Prostate gland (tissue), 2 donors: ENCODE measurements around the gene DOK4. TPM values are rescaled to one million over a fixed set of nuclear protein-coding genes. Genes with fewer than 3 reads are reported as not detected.

ENCODE experiments used
- DNase-seq: peaks from one replicate; pipeline ENCODE4 v3.0.0-alpha.2; 2019; ENCODE audit warnings: low spot score
- H3K27ac ChIP-seq, 2 donors: fragments of 200-600 bp; sonication (generic); 2 replicates each; pipeline ENCODE4 v1.5.1; 2017 to 2019
- H3K27me3 ChIP-seq: fragments of 200-600 bp; sonication (generic); replicated peaks from 2 replicates; pipeline ENCODE4 v1.5.1; 2019; ENCODE audit not compliant: insufficient read depth
- H3K36me3 ChIP-seq, 2 donors: fragments of 200-600 bp; sonication (generic); 1 replicate in 1 of 2; 2 replicates in 1 of 2; pipeline versions ENCODE4 v1.5.1 to v1.8.1; 2017 to 2019
- H3K4me1 ChIP-seq: fragments of 200-600 bp; sonication (generic); replicated peaks from 2 replicates; pipeline ENCODE4 v1.5.1; 2019
- H3K4me3 ChIP-seq, 2 donors: fragments of 200-600 bp; sonication (generic); 2 replicates each; pipeline ENCODE4 v1.5.1; 2017 to 2019
- H3K9me3 ChIP-seq: fragments of 200-600 bp; sonication (generic); 2 replicates; pipeline ENCODE4 v1.5.1; 2017
- POLR2A ChIP-seq: fragments of 450-650 bp; IDR thresholded peaks from one replicate; pipeline ENCODE4 v1.6.1; 2016; ENCODE audit warnings: antibody characterized with exemption, mild to moderate bottlenecking
- POLR2AphosphoS5 ChIP-seq: sonication (generic); formaldehyde crosslinking; IDR thresholded peaks from one replicate; pipeline ENCODE4 v1.6.1; 2017; ENCODE audit warnings: antibody characterized with exemption
- WGBS: methylation state at CpG from one replicate; pipeline ENCODE4 v1.1.5; 2018; 5-methylcytosine and 5-hydroxymethylcytosine counted together
- intact Hi-C: fragments of 100-400 bp; cut with DNase I; formaldehyde crosslinking; loops from one replicate; pipeline ENCODE4 v1.14.2; 2022
- total RNA-seq, 2 donors: library from RNA; depleted of rRNA; stranded (reverse); fragments of >200 nt; gene quantifications; one replicate each; pipeline ENCODE4 v1.1.0, GENCODE V29; 2016
- TF ChIP-seq, protein P1 (sequence below), 4 experiments: fragments of 200-600 bp in 2 of 4; fragments of 450-650 bp in 2 of 4; sonication (generic) in 2 of 4; IDR thresholded peaks; 1 replicate in 3 of 4; 2 replicates in 1 of 4; pipeline ENCODE4 v1.5.1; 2016 to 2019; ENCODE audit warnings: antibody characterized with exemption in 4 of 4, mild to moderate bottlenecking in 2 of 4, moderate library complexity in 2 of 4

Gene DOK4
- total RNA-seq, 2 donors from 2014 or later, result 26.3 to 55.4 TPM

DNA sequence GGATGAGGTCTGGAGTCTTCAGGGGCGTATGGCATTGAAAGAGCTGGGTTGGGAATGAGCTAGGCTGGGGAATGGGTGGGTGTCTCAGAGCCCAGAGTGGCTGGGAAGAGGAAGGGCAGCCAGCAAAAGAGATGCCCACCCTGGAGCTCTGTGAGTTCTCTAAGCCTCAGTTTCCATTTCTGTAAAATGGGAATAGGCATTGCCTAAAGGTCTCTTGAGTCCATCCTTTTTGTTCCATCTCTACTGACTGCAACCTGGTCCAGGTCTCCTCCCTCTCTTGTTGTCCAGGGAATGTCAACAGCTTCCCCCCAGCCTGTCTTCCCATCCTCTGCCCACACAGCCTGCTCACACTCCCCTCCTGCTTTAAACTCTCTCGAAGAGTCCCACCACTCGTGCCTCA lies 30.5 kb upstream of the DOK4 start:
- DNase-seq, result no peak
- H3K27me3 ChIP-seq, result no peaks in the 10 kb centered on the region
- intact Hi-C loops, result loop anchor here (5.0 kb wide), 1 partner anchor 39 kb away; no protein-coding TSS in a partner anchor
- TF ChIP-seq, protein P1, sequence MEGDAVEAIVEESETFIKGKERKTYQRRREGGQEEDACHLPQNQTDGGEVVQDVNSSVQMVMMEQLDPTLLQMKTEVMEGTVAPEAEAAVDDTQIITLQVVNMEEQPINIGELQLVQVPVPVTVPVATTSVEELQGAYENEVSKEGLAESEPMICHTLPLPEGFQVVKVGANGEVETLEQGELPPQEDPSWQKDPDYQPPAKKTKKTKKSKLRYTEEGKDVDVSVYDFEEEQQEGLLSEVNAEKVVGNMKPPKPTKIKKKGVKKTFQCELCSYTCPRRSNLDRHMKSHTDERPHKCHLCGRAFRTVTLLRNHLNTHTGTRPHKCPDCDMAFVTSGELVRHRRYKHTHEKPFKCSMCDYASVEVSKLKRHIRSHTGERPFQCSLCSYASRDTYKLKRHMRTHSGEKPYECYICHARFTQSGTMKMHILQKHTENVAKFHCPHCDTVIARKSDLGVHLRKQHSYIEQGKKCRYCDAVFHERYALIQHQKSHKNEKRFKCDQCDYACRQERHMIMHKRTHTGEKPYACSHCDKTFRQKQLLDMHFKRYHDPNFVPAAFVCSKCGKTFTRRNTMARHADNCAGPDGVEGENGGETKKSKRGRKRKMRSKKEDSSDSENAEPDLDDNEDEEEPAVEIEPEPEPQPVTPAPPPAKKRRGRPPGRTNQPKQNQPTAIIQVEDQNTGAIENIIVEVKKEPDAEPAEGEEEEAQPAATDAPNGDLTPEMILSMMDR (IDR thresholded peaks at IDR 0.05), result no peak
- TF ChIP-seq POLR2AphosphoS5, result no peak
- no peak for TF ChIP-seq POLR2A
- WGBS, result 84% methylated on average over 3 of the region's 3 CpGs
- H3K4me3 ChIP-seq, result no peak overlapping the region
- peaks cover 0 to 7% of the 10 kb centered on the region in 2 donors for H3K36me3 ChIP-seq
- no peaks in the 10 kb centered on the region for H3K9me3 ChIP-seq
- no peak overlapping the region for H3K27ac ChIP-seq
- H3K4me1 ChIP-seq, result no peaks in the 10 kb centered on the region

DNA sequence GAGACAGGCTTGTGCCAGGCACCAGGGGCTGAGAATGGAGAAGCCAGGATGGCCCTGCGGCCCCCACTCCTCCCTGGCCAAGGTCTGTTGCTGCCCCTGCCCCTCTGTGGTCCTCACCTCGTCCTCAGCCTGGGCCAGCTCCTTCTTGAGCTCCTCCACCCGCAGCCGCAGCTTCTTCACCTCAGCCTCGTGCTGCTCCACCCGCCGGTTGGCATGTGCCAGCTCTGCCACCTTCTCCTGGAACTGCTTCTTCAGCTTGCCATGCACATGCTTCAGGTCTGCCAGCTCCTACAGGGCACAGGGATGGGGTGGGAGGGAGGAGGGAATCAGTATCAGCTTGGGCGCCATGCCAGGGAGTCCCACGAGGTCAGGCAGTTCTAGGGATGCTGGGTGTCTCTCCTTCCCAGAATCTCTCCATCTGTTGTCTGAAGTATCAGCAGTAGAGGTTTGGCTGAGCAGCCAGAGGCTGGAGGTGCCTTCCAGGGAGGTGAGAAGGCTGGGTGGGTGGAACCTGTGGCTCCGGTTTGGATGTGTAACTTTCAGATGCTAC lies 30.0 kb upstream of the DOK4 start:
- no peaks in the 10 kb centered on the region for H3K27me3 ChIP-seq
- intact Hi-C loops, result loop anchor here (5.0 kb wide), 1 partner anchor 39 kb away; no protein-coding TSS in a partner anchor
- TF ChIP-seq POLR2AphosphoS5, result no peak
- no peak for TF ChIP-seq POLR2A
- TF ChIP-seq, protein P1 (IDR thresholded peaks at IDR 0.05), result no peak
- no peak overlapping the region for H3K4me3 ChIP-seq
- H3K4me1 ChIP-seq, result no peaks in the 10 kb centered on the region
- no peak overlapping the region for H3K27ac ChIP-seq
- H3K9me3 ChIP-seq, result no peaks in the 10 kb centered on the region
- peaks cover 0 to 7% of the 10 kb centered on the region in 2 donors for H3K36me3 ChIP-seq
- DNase-seq, result no peak
- 82% methylated on average over 10 of the region's 10 CpGs for WGBS

DNA sequence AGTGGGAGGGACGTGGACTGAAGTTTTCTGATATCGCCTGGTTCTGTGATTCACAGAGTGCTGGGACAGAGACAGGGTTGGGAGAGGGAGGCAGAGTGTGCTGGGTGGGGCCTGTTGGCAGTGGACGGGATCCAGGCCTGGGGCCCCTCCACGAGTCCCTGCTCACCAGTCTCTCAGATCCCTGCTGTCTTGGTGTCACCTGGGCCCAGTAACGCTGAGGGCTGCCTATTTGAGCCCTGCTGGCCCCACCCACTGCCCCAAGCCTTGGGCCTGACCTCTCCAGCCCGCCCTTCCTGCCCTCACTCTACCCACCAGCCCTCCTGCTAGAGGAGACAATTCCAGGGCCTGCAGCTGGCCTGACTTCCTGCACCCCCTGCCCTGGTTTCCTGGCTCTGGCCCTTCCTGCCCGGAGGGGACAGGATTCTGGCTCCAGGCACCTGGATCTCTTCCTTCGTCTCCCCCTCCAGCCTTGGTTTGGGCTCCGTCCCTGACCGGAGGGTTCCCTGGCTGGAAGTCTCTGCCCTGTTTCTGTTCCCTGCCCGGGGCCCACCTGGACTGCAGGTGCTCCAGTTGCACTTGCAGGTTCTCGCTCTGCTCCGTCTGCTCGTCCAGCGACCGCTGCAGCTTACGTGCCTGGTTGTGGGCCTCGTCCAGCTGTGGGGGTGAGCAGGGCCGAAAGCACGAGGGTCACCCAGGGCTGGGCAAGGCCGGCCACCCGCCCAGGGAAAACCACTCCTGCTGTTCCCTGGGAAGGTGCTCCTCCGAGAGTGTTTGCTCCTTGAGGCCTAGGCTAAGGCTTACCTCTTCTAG lies 28.7 kb upstream of the DOK4 start:
- no peak overlapping the region for H3K27ac ChIP-seq
- peaks cover 0 to 7% of the 10 kb centered on the region in 2 donors for H3K36me3 ChIP-seq
- 67% methylated on average over 23 of the region's 23 CpGs for WGBS

DNA sequence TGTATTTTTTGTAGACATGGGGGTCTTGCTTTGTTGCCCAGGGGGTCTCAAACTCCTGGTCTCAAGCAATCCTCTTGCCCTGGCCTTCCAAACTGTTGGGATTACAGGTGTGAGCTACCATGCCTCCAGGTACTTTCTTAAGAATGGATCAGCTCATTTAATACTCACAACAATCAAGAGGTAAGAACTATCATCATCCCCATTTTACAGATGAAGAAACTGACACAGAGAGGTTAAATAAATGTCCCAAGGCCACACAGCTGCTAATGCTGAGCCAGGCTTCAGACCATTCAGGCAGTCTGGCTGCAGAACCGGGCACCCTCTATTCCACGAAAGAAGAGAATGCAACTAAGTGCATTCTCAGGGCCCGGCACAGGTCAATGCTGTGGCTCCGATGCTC lies 28.1 kb upstream of the DOK4 start:
- Histone ChIP-seq H3K27me3 (no peaks in the 10 kb centered on the region), H3K4me3 (no peak overlapping the region), H3K36me3 (peaks cover 0 to 7% of the 10 kb centered on the region in 2 donors), H3K4me1 (no peaks in the 10 kb centered on the region), H3K27ac (peak overlapping the region in 1 of 2 donors; percentile 17), H3K9me3 (no peaks in the 10 kb centered on the region)
- 88% methylated on average over 4 of the region's 4 CpGs for WGBS
- TF ChIP-seq, protein P1 (IDR thresholded peaks at IDR 0.05), result no peak
- TF ChIP-seq POLR2AphosphoS5 (no peak), POLR2A (no peak)
- intact Hi-C loops, result no loop called here
- no peak for DNase-seq

More for the DNA sequence above, 28.7 kb upstream of the DOK4 start:
- no peak for DNase-seq
- intact Hi-C loops, result loop anchor here (5.0 kb wide), 1 partner anchor 38 kb away; no protein-coding TSS in a partner anchor
- Histone ChIP-seq H3K9me3 (no peaks in the 10 kb centered on the region), H3K4me1 (no peaks in the 10 kb centered on the region), H3K4me3 (no peak overlapping the region), H3K27me3 (no peaks in the 10 kb centered on the region)
- TF ChIP-seq POLR2A, result no peak
- TF ChIP-seq POLR2AphosphoS5, result no peak
- TF ChIP-seq, protein P1 (IDR thresholded peaks at IDR 0.05), result no peak
